DMS114 treated with DMSO at 0.1 percent for 48 hours (cell line): ENCODE results near the gene ATXN1.

ENCODE experiments used
- DNase-seq: peaks from one replicate; lab custom pipeline; 2025; ENCODE audit not compliant: unreplicated experiment; lab: John Stamatoyannopoulos, UW

ATXN1 gene

GRCh38 chr6:16683641-16684194, 77.5 kb downstream of the ATXN1 start:
- DNase-seq, result no peak

- DNase-seq, result no peak
Observed at GRCh38 chr6:16681260-16681873, 79.9 kb downstream of the ATXN1 start.

- no peak for DNase-seq
Observed at GRCh38 chr6:16679050-16679449, 82.2 kb downstream of the ATXN1 start.

- no peak for DNase-seq
Observed at GRCh38 chr6:16677458-16677857, 83.8 kb downstream of the ATXN1 start.

- no peak for DNase-seq
Observed at GRCh38 chr6:16676978-16677377, 84.3 kb downstream of the ATXN1 start.

- no peak for DNase-seq
Observed at GRCh38 chr6:16676376-16676775, 84.9 kb downstream of the ATXN1 start.

- DNase-seq, result no peak
Observed at GRCh38 chr6:16674801-16675392, 86.4 kb downstream of the ATXN1 start.

GRCh38 chr6:16673011-16673797, 88.1 kb downstream of the ATXN1 start:
- DNase-seq, result no peak

GRCh38 chr6:16671302-16672289, 89.7 kb downstream of the ATXN1 start:
- no peak for DNase-seq

GRCh38 chr6:16670617-16671051, 90.6 kb downstream of the ATXN1 start:
- no peak for DNase-seq

GRCh38 chr6:16670183-16670582, 91.1 kb downstream of the ATXN1 start:
- DNase-seq, result no peak

GRCh38 chr6:16669227-16669626, 92.0 kb downstream of the ATXN1 start:
- DNase-seq, result no peak

GRCh38 chr6:16667509-16667908, 93.8 kb downstream of the ATXN1 start:
- no peak for DNase-seq

GRCh38 chr6:16665992-16666391, 95.3 kb downstream of the ATXN1 start:
- no peak for DNase-seq

GRCh38 chr6:16665182-16665581, 96.1 kb downstream of the ATXN1 start:
- DNase-seq, result no peak

GRCh38 chr6:16663901-16664300, 97.4 kb downstream of the ATXN1 start:
- DNase-seq, result no peak

- no peak for DNase-seq
Observed at GRCh38 chr6:16660157-16660497, 101.1 kb downstream of the ATXN1 start.

- DNase-seq, result no peak
Observed at GRCh38 chr6:16659466-16660156, 101.6 kb downstream of the ATXN1 start.

- DNase-seq, result no peak
Observed at GRCh38 chr6:16658348-16659034, 102.8 kb downstream of the ATXN1 start.

GRCh38 chr6:16657768-16658167, 103.5 kb downstream of the ATXN1 start:
- no peak for DNase-seq
